HG03439 (cell line): ENCODE results near the gene RNF180.

Source experiments
- ATAC-seq: cut with Tn5 transposase; IDR thresholded peaks from one replicate; pipeline ENCODE4 v1.9.1; 2021; ENCODE audit warnings: mild to moderate bottlenecking, moderate library complexity; ENCODE audit not compliant: unreplicated experiment

The RNF180 gene

GRCh38 chr5:64165500-64166200 lies at the start of gene RNF180:
TSS of gene RNF180 (plus strand) at chr5:64165843. CDS start at chr5:64200808, 34,965 bp downstream.
- no peak for ATAC-seq

GRCh38 chr5:64125521-64125920 lies 40.1 kb upstream of the RNF180 start:
- no peak for ATAC-seq

- no peak for ATAC-seq
Measured at GRCh38 chr5:64126202-64126741, 39.4 kb upstream of the RNF180 start.

GRCh38 chr5:64140018-64140417 lies 25.6 kb upstream of the RNF180 start:
- ATAC-seq = no peak

GRCh38 chr5:64144425-64145215 lies 21.0 kb upstream of the RNF180 start:
- no peak for ATAC-seq

GRCh38 chr5:64145216-64145895 lies 20.3 kb upstream of the RNF180 start:
- ATAC-seq = no peak

GRCh38 chr5:64147379-64147778 lies 18.3 kb upstream of the RNF180 start:
- ATAC-seq = no peak

GRCh38 chr5:64147849-64148441 lies 17.7 kb upstream of the RNF180 start:
- ATAC-seq = no peak

GRCh38 chr5:64149268-64149667 lies 16.4 kb upstream of the RNF180 start:
- ATAC-seq = no peak

GRCh38 chr5:64149857-64150521 lies 15.7 kb upstream of the RNF180 start:
- ATAC-seq = no peak

- ATAC-seq = no peak
Measured at GRCh38 chr5:64156261-64156660, 9.4 kb upstream of the RNF180 start.

GRCh38 chr5:64158827-64159226 lies 6.8 kb upstream of the RNF180 start:
- ATAC-seq = no peak

- ATAC-seq = no peak
Measured at GRCh38 chr5:64160201-64160600, 5.4 kb upstream of the RNF180 start.

- ATAC-seq = no peak
Measured at GRCh38 chr5:64161420-64161819, 4.2 kb upstream of the RNF180 start.

GRCh38 chr5:64163135-64163534 lies 2.5 kb upstream of the RNF180 start:
- ATAC-seq = no peak

- ATAC-seq = no peak
Measured at GRCh38 chr5:64163746-64164145, 1.9 kb upstream of the RNF180 start.

GRCh38 chr5:64164166-64164565 lies 1.5 kb upstream of the RNF180 start:
- ATAC-seq = no peak

GRCh38 chr5:64165160-64165499 lies 513 bp upstream of the RNF180 start:
- ATAC-seq = no peak

GRCh38 chr5:64166201-64166959 lies 737 bp downstream of the RNF180 start:
- ATAC-seq = no peak

GRCh38 chr5:64176301-64176700 lies 10.7 kb downstream of the RNF180 start:
- ATAC-seq = no peak
